GM12892 (cell line): ENCODE data around the gene NDUFA7.
"Not testable (repeated sequence)": the region's sequence is repeated elsewhere in the genome, so short reads cannot be mapped to it uniquely, and the experiment has no call there.

Experiments used
- DNase-seq: peaks from one replicate; pipeline ENCODE4 v3.0.0; 2011; ENCODE audit not compliant: insufficient read length
- FAIRE-seq: peaks from 2 replicates; lab custom pipeline; 2011; peaks lifted over from hg19 to GRCh38; lab: Jason Lieb, UNC
- POLR2A ChIP-seq: IDR thresholded peaks from 2 replicates; pipeline ENCODE4 v1.6.1; 2011; ENCODE audit warnings: low read depth, low read length, control low read depth
- POLR2AphosphoS5 ChIP-seq: IDR thresholded peaks from 2 replicates; pipeline ENCODE4 v1.6.1; 2011; ENCODE audit warnings: low read depth, low read length, control low read depth
- TAF1 ChIP-seq: IDR thresholded peaks from 2 replicates; pipeline ENCODE4 v1.6.1; 2011; ENCODE audit warnings: low read depth, mild to moderate bottlenecking, control low read depth, low read length, borderline replicate concordance

NDUFA7 gene

DNA sequence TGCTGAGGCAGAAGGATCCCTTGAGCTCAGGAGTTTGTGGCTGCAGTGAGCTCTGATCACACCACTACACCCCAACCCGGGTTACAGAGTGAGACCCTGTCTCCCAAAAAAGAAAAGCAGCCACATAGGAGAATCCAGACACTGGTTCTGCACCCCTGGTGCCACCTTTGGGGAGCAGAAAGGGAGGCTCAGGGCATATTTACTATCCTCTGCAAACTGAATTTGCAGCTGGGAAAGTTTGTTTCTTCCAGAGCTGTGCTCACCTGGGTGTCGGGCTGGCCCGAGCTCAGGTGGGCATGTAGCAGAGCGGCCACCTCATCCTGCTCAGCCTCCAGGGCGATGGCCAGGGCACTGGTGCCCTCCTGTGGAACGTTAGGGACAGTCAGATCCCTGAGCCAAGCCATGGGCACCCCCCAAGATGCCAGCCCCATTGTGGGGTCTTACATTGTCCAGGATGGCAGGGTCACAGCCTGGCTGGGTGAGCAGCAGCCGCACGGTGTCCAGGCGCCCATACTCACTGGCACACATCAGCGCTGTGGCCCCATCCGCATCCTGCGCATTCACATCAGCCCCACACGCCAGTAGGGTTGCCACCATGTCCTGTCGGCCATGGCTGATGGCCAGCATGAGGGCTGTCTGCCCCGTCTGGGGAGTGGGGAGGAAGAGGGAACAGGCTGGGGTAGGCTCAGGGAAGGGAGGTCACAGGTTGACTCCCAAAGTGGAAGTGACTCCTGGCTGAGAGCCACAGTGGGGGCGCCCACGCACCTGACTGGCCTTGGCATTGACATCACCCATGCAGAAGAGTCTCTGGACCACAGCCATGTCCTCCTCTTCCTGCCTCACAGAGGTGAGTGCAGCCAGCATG is 3.2 kb upstream of the NDUFA7 start:
- DNase-seq (no peak), FAIRE-seq (no peak)

DNA sequence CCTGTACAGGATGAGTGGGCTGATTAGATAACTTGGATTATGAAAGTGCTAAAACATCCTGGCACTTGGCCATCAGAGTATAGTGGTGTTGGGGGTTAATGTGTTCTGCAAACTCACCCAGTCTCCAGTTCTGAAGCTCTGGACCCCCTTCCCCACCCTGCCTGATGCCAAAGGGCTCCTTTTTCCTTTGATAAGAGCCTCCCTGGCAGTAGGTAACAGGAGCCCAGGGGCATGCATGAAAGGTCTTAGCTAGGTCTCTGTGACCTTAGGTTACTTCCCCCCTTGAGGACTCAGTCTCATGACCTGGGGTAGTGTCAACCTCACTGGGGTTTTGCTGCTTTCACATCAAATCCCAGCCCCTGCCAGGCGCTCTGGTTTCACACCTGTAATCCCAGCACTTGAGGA is 2.6 kb upstream of the NDUFA7 start:
- DNase-seq = no peak
- TF ChIP-seq POLR2AphosphoS5 (peak; percentile 44; the same call in 1 of the 2 replicates), POLR2A (0 out of 2 replicates have a peak, but pooled peaks have one; percentile 34), TAF1 (no peak)
- FAIRE-seq = no peak

More for the DNA sequence above, 3.2 kb upstream of the NDUFA7 start:
- peak; percentile 55 for TF ChIP-seq POLR2A
- peak; percentile 49; the same call in 1 of the 2 replicates for TF ChIP-seq POLR2AphosphoS5
- no peak for TF ChIP-seq TAF1

DNA sequence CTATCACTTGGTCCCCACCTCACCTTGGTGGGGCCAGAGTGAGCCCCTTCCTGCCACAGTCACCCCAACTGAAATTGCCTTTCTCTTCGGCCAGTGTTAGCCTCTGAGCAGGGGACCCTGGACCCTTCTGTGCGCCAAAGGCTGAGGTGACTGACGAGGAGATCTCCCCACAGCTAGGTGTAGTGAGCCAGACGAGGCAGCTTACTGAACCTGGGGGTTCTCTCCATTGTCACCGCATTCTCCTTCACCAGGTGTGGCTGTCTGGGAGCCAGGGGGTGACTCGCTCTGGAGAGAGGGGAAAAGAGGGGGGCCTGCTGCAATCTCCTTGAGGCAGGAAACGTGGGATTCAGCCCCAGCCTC is 1.4 kb upstream of the NDUFA7 start:
- DNase-seq (no peak), FAIRE-seq (no peak)
- TF ChIP-seq POLR2A (no peak; the same call in 1 of the 2 replicates), POLR2AphosphoS5 (peak; percentile 35; the same call in 1 of the 2 replicates), TAF1 (no peak)

DNA sequence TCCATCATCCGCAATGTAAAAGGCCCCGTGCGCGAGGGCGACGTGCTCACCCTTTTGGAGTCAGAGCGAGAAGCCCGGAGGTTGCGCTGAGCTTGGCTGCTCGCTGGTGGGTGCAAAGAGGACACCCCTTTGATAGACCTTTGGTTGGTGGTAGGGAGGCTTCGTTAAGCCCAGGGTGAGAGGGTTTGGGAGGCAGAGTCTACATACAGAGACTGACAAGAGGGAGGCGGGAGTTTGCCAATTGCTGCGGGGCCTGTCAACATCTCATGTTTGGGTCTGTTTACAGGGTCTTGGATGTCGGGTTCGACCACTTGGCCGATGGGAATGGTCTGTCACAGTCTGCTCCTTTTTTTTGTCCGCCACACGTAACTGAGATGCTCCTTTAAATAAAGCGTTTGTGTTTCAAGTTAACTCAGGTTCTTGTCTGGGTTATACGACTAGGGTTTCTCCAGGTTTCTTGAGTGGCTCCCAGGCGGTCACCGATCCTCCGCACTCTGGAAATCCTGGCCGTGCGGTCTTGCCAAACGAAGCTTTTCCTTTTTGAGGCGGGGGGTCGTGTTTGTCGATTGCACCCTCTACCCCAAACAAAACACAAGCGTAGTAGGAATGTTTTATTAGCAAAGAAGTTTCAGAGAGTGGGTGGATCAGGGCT is 937 bp upstream of the NDUFA7 start:
- no peak for FAIRE-seq
- no peak for TF ChIP-seq TAF1
- TF ChIP-seq POLR2AphosphoS5 = no peak
- no peak for TF ChIP-seq POLR2A

DNA sequence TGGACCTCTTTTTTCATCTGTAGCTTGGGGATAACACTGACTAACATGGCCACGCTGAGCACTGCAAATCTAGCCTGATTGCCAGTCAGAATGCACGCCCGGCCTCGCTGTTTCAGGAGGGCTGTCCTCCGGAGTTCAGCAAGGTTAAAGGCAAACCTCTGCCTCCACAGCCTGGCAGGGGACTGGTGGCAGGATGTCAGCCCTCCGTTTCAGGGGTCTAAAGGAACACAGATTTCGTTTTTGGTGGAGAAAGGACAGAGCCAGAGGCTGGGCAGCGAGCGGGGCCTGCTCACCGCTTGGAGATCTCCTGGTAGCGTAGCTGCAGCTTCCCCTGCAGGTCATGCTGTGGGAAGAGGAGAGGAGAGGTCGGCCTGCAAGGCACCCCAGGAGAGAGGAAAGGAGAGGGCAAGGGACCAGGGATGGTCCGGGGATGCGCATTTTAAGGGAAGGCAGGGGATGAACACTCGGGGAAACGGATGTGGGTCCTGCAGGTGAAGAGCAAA is 560 bp downstream of the NDUFA7 start:
- no peak for FAIRE-seq
- DNase-seq = no peak
- no peak for TF ChIP-seq POLR2A
- TF ChIP-seq TAF1 = no peak
- no peak for TF ChIP-seq POLR2AphosphoS5

More for the DNA sequence above, 937 bp upstream of the NDUFA7 start:
- no peak for DNase-seq

DNA sequence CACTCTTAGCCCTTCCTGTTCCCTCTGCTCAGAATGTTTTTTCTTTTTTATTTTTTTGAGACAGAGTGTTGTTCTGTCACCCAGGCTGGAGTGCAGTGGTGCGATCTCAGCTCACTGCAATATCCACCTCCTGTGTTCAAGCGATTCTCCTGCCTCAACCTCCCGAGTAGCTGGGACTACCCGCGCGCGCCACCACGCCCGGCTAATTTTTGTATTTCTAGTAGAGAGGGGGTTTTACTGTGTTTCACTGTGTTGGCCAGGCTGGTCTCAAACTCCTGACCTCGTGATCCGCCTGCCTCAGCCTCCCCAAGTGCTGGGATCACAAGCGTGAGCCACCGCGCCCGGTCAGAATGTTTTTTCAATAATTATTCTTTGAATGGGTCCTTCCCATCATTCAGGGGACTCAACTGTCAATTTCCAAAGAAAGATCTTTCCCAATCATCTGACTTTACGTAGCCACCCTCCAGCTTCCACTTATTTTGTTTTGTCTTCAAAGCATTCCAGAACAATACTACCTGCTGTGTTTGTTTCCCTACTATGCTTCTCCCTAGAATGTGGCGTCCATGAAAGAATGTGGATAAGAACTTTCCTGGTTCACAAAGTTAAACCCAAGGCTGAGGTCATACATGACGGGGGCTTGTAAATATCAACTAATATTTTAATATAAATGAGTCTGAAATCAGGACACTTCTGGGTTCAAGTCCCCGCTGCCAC is 1.2 kb downstream of the NDUFA7 start:
- TF ChIP-seq TAF1 (no peak), POLR2AphosphoS5 (no peak), POLR2A (no peak)
- DNase-seq (no peak), FAIRE-seq (no peak)

DNA sequence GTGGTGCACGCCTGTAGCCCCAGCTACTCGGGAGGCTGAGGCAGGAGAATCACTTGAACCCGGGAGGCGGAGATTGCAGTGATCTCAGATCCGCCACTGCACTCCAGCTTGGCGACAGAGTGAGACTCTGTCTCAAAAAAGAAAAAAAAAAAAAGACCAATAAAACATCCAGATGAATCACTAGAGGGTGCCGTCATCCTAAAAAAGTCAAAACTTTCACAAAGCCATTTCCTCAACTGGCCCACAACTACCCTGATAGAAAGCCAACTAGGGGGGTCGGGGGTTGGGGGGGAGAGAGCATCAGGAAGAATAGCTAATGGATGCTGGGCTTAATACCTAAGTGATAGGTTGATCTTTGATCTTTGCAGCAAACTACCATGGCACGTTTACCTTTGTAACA is 2.3 kb downstream of the NDUFA7 start:
- not testable (repeated sequence) for FAIRE-seq, DNase-seq

DNA sequence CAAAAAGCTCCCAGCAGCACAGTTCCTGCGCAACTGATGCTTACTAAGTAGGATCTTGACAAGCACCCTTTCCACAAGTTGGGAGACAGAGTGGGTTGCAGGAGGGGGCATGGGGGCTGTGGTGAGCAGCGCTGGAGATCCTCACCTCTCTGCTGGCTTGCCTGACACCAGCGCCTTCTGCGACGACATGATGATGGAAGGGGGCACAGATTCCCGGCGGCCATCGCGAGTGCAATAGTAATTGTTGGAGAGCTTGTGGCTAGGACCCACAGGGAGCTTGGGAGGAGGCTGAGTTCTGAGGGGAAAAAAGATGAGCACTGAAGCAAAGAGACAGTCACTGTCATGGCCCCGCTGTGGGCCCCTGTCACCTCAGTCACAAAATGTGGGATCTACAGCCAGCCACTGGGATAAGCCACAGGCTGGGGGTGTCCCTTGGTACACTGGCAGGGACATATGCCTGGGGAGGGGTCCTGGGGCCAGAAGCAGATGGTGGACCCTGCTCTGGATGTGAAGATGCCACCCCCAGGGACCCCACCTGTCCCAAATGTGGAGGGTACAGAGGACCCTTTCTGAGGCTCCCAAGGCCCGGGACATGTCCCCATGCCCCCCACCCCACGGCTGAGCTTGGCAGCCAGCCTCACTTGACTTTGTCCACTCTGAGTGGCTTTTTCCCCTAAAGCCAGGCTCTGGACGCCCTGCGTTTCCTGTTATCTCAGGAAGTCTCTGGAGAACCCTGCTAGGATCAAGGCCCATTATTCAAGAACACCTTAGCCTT is 4.6 kb downstream of the NDUFA7 start:
- DNase-seq (no peak), FAIRE-seq (no peak)
- TF ChIP-seq POLR2A (peak; percentile 25; the same call in 1 of the 2 replicates), POLR2AphosphoS5 (0 out of 2 replicates have a peak, but pooled peaks have one; percentile 43), TAF1 (no peak)

DNA sequence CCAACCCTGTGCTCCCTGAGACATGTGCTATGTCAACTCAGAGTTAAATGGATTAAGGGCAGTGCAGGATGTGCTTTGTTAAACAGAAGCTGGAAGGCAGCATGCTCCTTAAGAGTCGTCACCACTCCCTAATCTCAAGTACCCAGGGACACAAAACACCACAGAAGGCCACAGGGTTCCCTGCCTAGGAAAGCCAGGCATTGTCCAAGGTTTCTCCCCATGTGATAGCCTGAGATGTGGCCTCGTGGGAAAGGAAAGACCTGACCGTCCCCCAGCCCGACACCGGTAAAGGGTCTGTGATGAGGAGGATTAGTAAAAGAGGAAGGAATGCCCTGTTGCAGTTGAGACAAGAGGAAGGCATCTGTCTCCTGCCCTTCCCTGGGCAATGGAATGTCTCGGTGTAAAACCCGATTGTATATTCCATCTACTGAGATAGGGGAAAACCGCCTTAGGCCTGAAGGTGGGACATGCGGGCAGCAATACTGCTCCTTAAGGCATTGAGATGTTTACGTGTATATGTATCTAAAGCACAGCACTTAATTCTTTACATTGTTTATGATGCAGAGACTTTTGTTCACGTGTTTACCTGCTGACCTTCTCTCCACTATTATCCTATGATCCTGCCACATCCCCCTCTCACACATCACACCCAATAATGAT is 6.1 kb downstream of the NDUFA7 start:
- DNase-seq, FAIRE-seq: not testable (repeated sequence)

DNA sequence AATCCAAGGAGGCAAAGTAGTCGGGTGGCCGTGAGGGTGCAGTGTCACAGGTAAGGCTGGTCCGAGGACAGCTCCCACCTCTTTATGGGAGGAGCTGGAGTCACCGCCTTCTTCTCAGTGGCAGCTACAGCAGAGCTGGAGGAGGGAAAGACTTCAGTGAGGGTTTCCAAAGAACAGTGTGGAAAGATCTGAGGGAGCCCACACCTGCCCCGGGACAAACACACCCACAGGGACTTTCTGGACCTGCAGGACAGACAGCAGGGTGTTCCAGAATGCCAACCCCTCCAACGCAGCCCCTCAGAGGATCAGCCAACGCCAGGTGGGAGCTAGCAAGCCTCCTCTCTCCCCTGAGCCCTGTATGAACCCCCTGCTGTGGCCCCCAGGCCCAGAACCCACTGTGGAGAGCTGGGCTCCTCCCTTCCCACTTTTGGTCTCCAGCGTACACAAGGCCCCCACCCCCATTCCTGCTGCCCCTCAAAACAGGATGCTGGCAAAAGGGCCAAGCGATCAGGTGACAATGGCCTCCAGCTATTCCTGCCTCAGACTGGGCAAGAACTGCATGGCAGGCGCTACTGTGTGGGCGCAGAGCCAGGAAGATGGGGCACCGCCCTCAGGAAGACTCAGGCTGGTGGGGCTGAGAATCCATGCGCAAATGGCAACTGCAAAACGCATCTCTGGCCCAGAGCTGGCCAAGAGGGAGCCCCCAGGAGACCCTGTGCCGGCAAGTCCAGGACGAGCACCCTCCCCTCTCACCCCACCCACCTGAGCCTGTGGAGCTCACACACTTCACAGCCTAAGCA is 9.5 kb downstream of the NDUFA7 start:
- no peak for DNase-seq
- TF ChIP-seq POLR2A (no peak), POLR2AphosphoS5 (no peak), TAF1 (no peak)
- no peak for FAIRE-seq
